SKM-1 treated with dmso at 0.1 percent for 144 hours (cell line): Measurements from ENCODE around the gene CEMIP2.
"Not testable (repeated sequence)": the region's sequence is repeated elsewhere in the genome, so short reads cannot be mapped to it uniquely, and the experiment has no call there.

Source experiments
- DNase-seq: peaks from one replicate; lab custom pipeline; 2025; ENCODE audit not compliant: unreplicated experiment; lab: John Stamatoyannopoulos, UW

CEMIP2 gene

GRCh38 chr9:71768388-71769174 lies at the start of gene CEMIP2:
CEMIP2 (minus strand) TSS chr9:71768513; CDS start chr9:71750373, 18,140 bp downstream.
- peak; percentile 61 for DNase-seq

GRCh38 chr9:71816916-71817451 lies 48.7 kb upstream of the CEMIP2 start:
- no peak for DNase-seq

GRCh38 chr9:71814815-71815214 lies 46.5 kb upstream of the CEMIP2 start:
- no peak for DNase-seq

GRCh38 chr9:71814226-71814625 lies 45.9 kb upstream of the CEMIP2 start:
- DNase-seq: no peak

- DNase-seq: no peak
Measured at GRCh38 chr9:71812385-71812784, 44.1 kb upstream of the CEMIP2 start.

- no peak for DNase-seq
Measured at GRCh38 chr9:71808068-71808467, 39.8 kb upstream of the CEMIP2 start.

- DNase-seq: peak; percentile 28
Measured at GRCh38 chr9:71806901-71807307, 38.6 kb upstream of the CEMIP2 start.

GRCh38 chr9:71805096-71805495 lies 36.8 kb upstream of the CEMIP2 start:
- DNase-seq: not testable (repeated sequence)

- DNase-seq: no peak
Measured at GRCh38 chr9:71801826-71802225, 33.5 kb upstream of the CEMIP2 start.

GRCh38 chr9:71797266-71797665 lies 29.0 kb upstream of the CEMIP2 start:
- DNase-seq: no peak

GRCh38 chr9:71796100-71796767 lies 27.9 kb upstream of the CEMIP2 start:
- no peak for DNase-seq

- no peak for DNase-seq
Measured at GRCh38 chr9:71795097-71795813, 26.9 kb upstream of the CEMIP2 start.

- DNase-seq: no peak
Measured at GRCh38 chr9:71793386-71794105, 25.2 kb upstream of the CEMIP2 start.

- DNase-seq: no peak
Measured at GRCh38 chr9:71791875-71792274, 23.6 kb upstream of the CEMIP2 start.

- no peak for DNase-seq
Measured at GRCh38 chr9:71790296-71790695, 22.0 kb upstream of the CEMIP2 start.

GRCh38 chr9:71783120-71783523 lies 14.8 kb upstream of the CEMIP2 start:
- DNase-seq: no peak

GRCh38 chr9:71781391-71781790 lies 13.1 kb upstream of the CEMIP2 start:
- DNase-seq: no peak

GRCh38 chr9:71780953-71781352 lies 12.6 kb upstream of the CEMIP2 start:
- no peak for DNase-seq

- no peak for DNase-seq
Measured at GRCh38 chr9:71778085-71778484, 9.8 kb upstream of the CEMIP2 start.

- DNase-seq: no peak
Measured at GRCh38 chr9:71774920-71775319, 6.6 kb upstream of the CEMIP2 start.

GRCh38 chr9:71772726-71773125 lies 4.4 kb upstream of the CEMIP2 start:
- DNase-seq: no peak
